ENCODE data around the gene NRXN3.

DNA sequence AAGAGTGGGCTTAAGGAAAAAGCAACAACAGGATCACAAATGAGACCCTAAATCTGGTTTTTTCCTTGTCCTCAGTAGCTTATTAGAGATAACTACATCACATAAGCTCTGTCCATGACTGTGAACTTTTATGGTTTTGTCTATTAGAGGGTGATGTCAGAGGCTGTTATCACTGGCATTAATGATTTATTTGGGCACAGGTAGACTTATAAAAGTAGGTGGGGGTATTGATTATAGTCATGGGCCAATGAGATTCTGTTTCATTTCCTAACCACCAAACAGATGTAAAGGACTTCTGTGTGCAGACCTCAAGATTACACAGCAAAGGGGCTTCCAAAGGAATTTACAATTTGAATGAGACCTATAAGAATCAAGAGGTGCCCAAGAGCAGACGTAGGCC is 316.4 kb downstream of the NRXN3 start:
- TF ChIP-seq, protein P1, sequence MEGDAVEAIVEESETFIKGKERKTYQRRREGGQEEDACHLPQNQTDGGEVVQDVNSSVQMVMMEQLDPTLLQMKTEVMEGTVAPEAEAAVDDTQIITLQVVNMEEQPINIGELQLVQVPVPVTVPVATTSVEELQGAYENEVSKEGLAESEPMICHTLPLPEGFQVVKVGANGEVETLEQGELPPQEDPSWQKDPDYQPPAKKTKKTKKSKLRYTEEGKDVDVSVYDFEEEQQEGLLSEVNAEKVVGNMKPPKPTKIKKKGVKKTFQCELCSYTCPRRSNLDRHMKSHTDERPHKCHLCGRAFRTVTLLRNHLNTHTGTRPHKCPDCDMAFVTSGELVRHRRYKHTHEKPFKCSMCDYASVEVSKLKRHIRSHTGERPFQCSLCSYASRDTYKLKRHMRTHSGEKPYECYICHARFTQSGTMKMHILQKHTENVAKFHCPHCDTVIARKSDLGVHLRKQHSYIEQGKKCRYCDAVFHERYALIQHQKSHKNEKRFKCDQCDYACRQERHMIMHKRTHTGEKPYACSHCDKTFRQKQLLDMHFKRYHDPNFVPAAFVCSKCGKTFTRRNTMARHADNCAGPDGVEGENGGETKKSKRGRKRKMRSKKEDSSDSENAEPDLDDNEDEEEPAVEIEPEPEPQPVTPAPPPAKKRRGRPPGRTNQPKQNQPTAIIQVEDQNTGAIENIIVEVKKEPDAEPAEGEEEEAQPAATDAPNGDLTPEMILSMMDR (tag by site-specific recombination; IDR thresholded peaks at IDR 0.05) = no peak
- TF ChIP-seq SP2 (tag by site-specific recombination; IDR thresholded peaks at IDR 0.05) = no peak
- TF ChIP-seq ZNF768 (tag by site-specific recombination; IDR thresholded peaks at IDR 0.05) = no peak
- TF ChIP-seq ZNF707 (tag by site-specific recombination; IDR thresholded peaks at IDR 0.05) = no peak
- TF ChIP-seq TCF7L2 (IDR thresholded peaks at IDR 0.05; ENCODE audit: borderline replicate concordance, low read depth, low read length) = no peak
- TF ChIP-seq ZNF654 (tag by site-specific recombination; IDR thresholded peaks at IDR 0.05; ENCODE audit: low read depth) = no peak
- TF ChIP-seq ZNF670 (tag by site-specific recombination; IDR thresholded peaks at IDR 0.05; ENCODE audit: low read depth) = no peak
- TF ChIP-seq ZNF48 (tag by site-specific recombination; IDR thresholded peaks at IDR 0.05) = no peak
- TF ChIP-seq BCL11B (tag by site-specific recombination; IDR thresholded peaks at IDR 0.05; ENCODE audit: low read depth) = no peak
- TF ChIP-seq MEIS1 (CRISPR knock-in tag; IDR thresholded peaks at IDR 0.05; ENCODE audit: borderline replicate concordance) = no peak
